NCI-H226 (cell line): Measurements from ENCODE around the gene GRIN1.

Experiments
- DNase-seq: peaks from one replicate; pipeline ENCODE4 v3.0.0-alpha.2; 2015

GRIN1 gene

DNA sequence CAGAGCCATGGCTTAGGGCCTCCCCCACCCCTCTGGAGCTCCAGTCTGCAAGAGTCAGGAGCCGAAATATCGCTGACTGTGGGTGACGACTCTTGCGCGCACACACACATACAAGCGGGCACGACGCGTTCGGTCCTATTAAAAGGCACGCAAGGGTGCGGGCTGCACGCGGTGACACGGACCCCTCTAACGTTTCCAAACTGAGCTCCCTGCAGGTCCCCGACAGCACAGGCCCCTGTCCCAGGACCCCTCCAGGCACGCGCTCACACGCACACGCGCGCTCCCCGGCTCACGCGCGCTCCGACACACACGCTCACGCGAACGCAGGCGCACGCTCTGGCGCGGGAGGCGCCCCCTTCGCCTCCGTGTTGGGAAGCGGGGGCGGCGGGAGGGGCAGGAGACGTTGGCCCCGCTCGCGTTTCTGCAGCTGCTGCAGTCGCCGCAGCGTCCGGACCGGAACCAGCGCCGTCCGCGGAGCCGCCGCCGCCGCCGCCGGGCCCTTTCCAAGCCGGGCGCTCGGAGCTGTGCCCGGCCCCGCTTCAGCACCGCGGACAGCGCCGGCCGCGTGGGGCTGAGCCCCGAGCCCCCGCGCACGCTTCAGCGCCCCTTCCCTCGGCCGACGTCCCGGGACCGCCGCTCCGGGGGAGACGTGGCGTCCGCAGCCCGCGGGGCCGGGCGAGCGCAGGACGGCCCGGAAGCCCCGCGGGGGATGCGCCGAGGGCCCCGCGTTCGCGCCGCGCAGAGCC is at the start of gene GRIN1:
TSS of gene GRIN1 (plus strand) at position 433 of the 746 bp plus-strand sequence. CDS start 333 bp downstream, outside the sequence.
- no peak for DNase-seq

- DNase-seq = no peak
These were observed 49.6 kb upstream of the GRIN1 start for GRCh38 chr9:137089232-137089947.

DNA sequence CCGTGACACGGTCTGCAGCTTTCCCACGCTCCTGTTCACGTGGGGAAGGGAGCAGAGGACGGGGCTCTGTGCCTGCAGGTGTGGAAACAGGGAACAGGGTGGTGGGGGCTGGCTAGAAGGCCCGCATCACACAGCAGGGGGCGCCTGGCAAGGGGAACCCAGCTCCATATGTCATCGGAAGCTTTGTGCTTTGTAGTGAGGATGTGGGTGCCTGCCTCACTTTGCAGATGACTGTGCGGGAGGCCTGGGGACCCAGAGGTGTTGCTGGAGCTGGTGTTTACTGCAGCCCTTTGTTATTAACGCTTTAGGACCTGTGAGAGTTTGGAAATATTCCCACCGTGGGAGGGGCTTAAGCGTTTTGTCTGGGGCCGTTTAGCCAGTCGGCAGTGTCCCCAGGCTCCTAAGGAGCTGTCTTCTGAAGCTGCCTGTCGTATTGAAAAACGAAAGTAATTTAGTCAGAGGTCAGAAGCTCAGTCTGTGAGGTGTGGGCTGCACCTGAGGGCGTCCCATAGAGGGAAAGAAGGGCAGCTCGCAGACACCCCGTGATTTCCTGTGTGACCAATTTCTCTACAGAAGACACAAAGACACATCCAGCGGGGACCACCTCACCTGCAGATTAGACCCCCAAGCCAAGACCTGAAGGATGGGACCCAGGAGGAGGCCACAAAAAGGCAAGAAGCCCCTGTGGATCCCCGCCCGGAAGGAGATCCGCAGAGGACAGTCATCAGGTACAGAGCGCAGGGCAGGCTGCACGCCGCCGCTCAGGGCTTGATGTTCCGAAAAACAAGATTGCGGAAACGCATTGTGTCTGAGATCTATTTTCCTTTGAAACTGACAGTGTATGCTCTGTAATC is 43.1 kb upstream of the GRIN1 start:
- DNase-seq = no peak

DNA sequence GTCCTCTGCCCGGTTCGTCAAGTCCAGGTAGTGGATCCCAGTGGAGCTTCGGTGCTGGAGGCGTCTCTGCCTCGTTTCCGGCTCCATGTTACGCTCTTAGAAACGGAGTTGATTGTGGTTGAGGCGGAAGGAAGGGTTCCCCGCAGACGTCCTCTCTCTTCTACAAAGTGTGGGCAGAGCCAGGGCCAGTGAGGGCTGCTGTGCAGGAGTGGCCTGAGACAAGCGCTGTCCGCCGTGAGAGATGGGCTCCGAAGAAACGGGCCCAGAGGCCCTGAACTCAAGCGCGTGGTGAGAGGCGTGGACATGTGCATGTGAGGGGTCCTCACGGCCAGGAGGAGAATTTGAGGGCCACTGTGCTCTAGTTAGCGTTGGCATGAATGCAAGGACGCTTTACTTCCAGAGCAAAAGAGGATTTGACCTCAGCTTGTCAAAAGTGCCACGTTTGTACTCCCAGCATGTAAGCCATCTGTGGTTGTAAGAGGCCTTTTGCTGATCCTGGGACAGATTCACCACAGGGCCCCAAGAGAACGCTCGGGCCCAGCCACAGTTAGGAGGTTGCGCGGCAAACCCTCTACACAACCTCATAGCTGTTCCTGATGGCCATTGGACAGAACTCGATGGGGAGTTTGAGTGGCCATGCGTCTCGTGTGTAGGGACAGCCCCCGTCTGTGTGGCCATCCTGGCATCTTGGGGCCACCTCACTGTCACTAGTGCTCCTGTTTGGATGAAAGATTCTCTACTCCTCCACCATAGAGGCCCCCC is 42.0 kb upstream of the GRIN1 start:
- DNase-seq = no peak

GRCh38 chr9:137097761-137098462 is 41.0 kb upstream of the GRIN1 start:
- DNase-seq = no peak

- no peak for DNase-seq
These were observed 39.7 kb upstream of the GRIN1 start for GRCh38 chr9:137099231-137099630.

DNA sequence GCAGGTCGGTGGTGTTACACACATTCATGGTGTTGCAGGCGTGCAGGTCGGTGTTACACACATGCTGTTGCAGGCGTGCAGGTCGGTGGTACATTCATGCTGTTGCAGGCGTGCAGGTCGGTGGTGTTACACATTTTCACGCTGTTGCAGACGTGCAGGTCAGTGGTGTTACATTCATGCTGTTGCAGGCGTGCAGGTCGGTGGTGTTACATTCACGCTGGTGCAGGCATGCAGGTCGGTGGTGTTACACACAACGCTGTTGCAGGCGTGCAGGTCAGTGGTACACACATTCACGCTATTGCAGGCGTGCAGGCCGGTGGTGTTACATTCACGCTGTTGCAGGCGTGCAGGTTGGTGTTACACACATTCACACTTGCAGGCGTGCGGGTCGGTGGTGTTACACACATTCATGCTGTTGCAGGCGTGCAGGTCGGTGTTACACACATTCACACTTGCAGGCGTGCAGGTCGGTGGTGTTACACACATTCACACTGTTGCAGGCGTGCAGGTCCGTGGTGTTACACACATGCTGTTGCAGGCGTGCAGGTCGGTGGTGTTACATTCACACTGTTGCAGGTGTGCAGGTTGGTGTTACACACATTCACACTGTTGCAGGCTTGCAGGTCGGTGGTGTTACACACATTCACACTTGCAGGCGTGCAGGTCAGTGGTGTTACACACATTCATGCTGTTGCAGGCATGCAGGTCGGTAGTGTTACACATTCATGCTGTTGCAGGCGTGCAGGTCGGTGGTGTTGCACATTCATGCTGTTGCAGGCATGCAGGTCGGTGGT is 35.6 kb upstream of the GRIN1 start:
- DNase-seq = no peak

- no peak for DNase-seq
These were observed 32.9 kb upstream of the GRIN1 start for GRCh38 chr9:137105814-137106661.

- no peak for DNase-seq
These were observed 32.2 kb upstream of the GRIN1 start for GRCh38 chr9:137106662-137107250.

GRCh38 chr9:137107312-137107921 is 31.5 kb upstream of the GRIN1 start:
- DNase-seq = no peak

GRCh38 chr9:137107982-137108381 is 31.0 kb upstream of the GRIN1 start:
- DNase-seq = no peak

DNA sequence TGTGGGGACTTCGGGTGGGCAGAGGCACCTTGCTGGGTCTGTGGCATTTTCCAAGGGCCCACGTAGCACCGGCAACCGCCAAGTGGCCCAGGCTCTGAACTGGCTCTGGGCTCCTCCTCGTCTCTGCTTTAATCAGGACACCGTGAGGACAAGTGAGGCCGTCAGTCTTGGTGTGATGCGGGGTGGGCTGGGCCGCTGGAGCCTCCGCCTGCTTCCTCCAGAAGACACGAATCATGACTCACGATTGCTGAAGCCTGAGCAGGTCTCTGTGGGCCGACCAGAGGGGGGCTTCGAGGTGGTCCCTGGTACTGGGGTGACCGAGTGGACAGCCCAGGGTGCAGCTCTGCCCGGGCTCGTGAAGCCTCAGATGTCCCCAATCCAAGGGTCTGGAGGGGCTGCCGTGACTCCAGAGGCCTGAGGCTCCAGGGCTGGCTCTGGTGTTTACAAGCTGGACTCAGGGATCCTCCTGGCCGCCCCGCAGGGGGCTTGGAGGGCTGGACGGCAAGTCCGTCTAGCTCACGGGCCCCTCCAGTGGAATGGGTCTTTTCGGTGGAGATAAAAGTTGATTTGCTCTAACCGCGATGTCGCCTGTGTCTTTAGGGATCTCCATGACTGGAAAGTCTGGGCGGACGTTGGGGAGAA is 30.2 kb upstream of the GRIN1 start:
- DNase-seq = no peak

- no peak for DNase-seq
These were observed 29.5 kb upstream of the GRIN1 start for GRCh38 chr9:137109250-137110146.

DNA sequence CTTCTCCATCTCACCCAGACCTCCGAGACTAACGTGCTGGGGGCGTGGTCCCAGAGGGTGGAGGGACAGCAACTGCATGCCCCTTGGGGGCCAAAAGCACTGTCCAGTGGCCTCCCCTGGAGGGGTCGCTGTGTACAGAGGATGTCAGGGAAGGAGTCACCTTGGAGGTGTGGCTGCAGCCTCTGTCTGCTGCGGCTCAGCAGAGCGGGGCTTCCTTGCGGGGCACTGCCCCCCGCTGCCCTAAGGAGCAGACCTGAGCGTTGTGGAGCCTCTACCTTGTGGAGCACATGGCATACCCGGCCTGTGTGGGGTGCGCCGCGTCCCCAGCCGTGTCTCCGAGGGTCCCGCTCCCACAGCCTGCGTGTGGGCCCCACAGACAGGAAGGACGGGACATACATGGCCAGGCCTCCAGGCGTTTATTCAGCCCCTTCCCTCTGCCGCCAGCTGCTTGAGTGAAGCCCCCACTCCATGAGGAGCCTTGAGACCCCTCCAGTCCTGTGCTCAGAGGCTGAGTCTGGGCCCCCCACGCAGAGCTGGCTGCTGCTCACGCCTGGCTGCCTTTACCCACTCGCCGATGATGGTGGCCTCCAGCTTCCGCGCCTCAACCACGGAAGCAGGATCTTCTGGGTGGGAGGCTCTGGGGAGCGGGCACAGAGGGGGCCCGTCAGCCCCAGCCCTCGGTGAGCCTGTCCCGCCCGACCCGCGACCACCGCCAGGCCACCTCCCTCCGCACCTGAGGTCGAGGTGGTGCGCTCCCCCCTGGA is 28.6 kb upstream of the GRIN1 start:
- DNase-seq = no peak

DNA sequence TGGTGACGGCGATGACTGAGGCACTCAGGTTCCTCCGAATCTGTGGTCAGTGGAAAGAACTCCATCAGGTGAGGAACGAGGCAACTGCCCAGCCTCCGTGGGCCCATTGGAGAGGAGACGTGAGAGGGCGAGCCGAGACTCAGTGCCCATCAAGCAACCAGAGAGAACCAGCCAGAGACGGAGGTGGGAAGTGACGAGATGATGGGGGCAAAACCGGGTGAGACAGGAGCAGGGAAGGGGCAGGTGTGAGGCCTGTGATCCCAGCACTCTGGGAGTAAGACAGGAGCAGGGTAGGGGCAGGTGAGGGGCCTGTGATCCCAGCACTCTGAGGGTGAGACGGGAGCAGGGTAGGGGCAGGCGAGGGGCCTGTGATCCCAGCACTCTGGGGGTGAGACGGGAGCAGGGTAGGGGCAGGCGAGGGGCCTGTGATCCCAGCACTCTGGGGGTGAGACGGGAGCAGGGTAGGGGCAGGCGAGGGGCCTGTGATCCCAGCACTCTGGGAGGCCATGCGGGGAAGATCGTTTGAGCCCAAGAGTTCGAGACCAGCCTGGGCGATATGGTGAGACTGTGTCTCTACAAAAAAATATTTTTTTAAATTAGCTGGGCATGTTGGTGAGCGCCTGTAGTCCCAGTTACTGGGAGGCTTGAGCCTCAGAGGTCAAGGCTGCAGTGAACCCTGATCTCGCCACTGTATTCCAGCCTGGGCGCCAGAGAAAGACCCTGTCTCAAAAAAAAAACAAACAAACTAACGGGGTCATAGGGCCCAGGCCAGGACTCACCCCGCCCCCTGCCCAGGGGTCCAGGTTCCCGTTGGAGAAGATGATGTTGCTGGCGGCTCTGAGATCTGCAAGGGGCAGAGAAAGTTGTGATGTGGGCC is 27.8 kb upstream of the GRIN1 start:
- DNase-seq = no peak
